ENCODE data around the gene SUSD3.

The SUSD3 gene

GRCh38 chr9:93053781-93054331 is 4.6 kb upstream of the SUSD3 start:
- DNase-seq, result no peak

GRCh38 chr9:93054758-93055704 is 3.5 kb upstream of the SUSD3 start:
- no peak for DNase-seq

GRCh38 chr9:93057042-93057702 is 1.3 kb upstream of the SUSD3 start:
- DNase-seq, result no peak

GRCh38 chr9:93057703-93058354 is 672 bp upstream of the SUSD3 start:
- DNase-seq, result no peak

- DNase-seq, result no peak
Measured at GRCh38 chr9:93059011-93059714, 662 bp downstream of the SUSD3 start.

GRCh38 chr9:93059715-93060578 is 1.4 kb downstream of the SUSD3 start:
- DNase-seq, result no peak

GRCh38 chr9:93060746-93061259 is 2.3 kb downstream of the SUSD3 start:
- no peak for DNase-seq

- no peak for DNase-seq
Measured at GRCh38 chr9:93061260-93061751, 2.8 kb downstream of the SUSD3 start.

- no peak for DNase-seq
Measured at GRCh38 chr9:93061791-93062763, 3.6 kb downstream of the SUSD3 start.

- DNase-seq, result no peak
Measured at GRCh38 chr9:93064392-93065134, 6.1 kb downstream of the SUSD3 start.

GRCh38 chr9:93065135-93065720 is 6.7 kb downstream of the SUSD3 start:
- DNase-seq, result no peak

- no peak for DNase-seq
Measured at GRCh38 chr9:93066978-93067603, 8.6 kb downstream of the SUSD3 start.

GRCh38 chr9:93068956-93069355 is 10.5 kb downstream of the SUSD3 start:
- DNase-seq, result no peak

- DNase-seq, result no peak
Measured at GRCh38 chr9:93071464-93071863, 13.0 kb downstream of the SUSD3 start.

GRCh38 chr9:93072383-93072795 is 13.9 kb downstream of the SUSD3 start:
- DNase-seq, result no peak

GRCh38 chr9:93076101-93076791 is 17.7 kb downstream of the SUSD3 start:
- DNase-seq, result no peak

GRCh38 chr9:93076792-93077128 is 18.3 kb downstream of the SUSD3 start:
- no peak for DNase-seq

GRCh38 chr9:93077367-93077766 is 18.9 kb downstream of the SUSD3 start:
- no peak for DNase-seq
